SKM-1 treated with dmso at 0.1 percent for 144 hours (cell line): ENCODE data around the gene DIS3L.
A peak's percentile ranks its signal among the peaks of the same experiment; 100 is the strongest.
"Not testable (repeated sequence)": the region's sequence is repeated elsewhere in the genome, so short reads cannot be mapped to it uniquely, and the experiment has no call there.

Source experiments
- DNase-seq: peaks from one replicate; lab custom pipeline; 2025; ENCODE audit not compliant: unreplicated experiment; lab: John Stamatoyannopoulos, UW

The DIS3L gene

GRCh38 chr15:66308531-66308930 is 15.2 kb downstream of the DIS3L start:
- DNase-seq, result no peak

DNA sequence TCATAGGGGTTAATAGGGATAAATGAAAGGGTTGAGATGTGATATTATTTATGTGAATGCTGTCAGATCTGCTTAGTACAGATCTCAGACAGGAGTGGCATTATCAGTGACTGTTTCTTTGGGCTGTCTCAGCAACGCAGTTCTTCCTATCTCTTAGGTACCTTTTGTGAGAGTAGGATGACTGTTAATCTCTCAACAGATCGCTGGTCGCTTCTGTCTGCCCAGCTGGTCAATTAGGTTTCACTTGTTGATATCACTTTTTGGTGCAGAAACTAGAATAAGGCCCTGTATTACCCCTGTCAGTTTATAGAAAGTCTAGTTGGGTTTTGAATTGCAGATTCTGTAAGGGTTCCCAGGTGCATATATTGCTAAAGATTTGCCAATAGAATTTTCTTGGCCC is 16.5 kb downstream of the DIS3L start:
- no peak for DNase-seq

DNA sequence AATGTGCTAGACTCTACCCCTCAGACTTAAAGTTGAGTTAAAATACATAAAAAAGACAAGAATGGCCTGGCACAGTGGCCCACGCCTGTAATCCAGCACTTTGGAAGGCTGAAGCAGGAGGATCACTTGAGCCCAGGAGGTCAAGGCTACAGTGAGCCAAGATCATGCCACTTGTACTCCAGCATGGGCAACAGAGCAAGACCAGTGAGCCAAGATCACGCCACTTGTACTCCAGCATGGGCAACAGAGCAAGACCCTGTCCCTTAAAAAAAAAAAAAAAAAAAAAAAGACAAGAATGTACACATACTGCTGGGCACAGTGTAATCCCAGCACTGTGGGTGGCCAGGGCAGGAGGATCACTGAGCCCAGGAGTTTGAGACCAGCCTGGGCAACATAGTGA is 17.4 kb downstream of the DIS3L start:
- DNase-seq, result no peak

- DNase-seq, result no peak
Measured at GRCh38 chr15:66312144-66312543, 18.8 kb downstream of the DIS3L start.

- no peak for DNase-seq
Measured at GRCh38 chr15:66323312-66323928, 30.1 kb downstream of the DIS3L start.

DNA sequence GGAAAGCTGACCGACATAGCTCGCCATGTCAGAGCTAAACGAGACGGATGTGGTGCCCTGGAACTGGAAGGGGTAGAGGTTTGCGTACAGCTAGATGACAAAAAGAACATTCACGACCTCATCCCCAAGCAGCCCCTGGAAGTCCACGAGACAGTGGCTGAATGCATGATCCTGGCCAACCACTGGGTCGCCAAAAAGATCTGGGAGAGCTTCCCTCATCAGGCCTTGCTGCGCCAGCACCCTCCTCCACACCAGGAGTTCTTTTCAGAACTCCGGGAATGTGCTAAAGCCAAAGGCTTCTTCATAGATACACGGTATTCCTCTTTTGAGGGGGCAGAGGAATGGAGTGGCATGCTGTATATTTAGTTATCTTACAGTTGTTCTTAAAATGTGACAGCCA is 32.7 kb downstream of the DIS3L start:
- DNase-seq, result no peak

GRCh38 chr15:66327736-66328135 is 34.4 kb downstream of the DIS3L start:
- no peak for DNase-seq

GRCh38 chr15:66328771-66329170 is 35.4 kb downstream of the DIS3L start:
- no peak for DNase-seq

GRCh38 chr15:66348530-66348929 is 55.2 kb downstream of the DIS3L start:
- DNase-seq, result not testable (repeated sequence)

DNA sequence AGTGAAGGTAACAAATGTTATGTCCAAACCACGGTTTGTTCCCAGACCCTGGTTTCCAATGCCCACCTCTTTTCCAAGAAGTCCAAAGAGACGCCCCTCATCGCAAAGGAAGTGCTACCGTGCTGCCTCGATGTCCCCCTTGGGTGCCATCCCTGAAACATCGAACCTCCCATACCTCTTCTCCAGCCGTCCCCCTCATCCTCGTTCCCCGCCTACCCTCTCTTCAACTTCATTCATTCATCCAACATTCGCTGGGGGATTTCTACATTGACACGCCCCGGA is 62.6 kb downstream of the DIS3L start:
- DNase-seq, result no peak

GRCh38 chr15:66356359-66357236 is 63.2 kb downstream of the DIS3L start, which contains the start of gene TIPIN:
TSS of gene TIPIN (minus strand) at chr15:66356685. CDS start at chr15:66352947, 3,738 bp downstream.
- DNase-seq, result peak; percentile 97

- no peak for DNase-seq
Measured at GRCh38 chr15:66359740-66360139, 66.4 kb downstream of the DIS3L start.

DNA sequence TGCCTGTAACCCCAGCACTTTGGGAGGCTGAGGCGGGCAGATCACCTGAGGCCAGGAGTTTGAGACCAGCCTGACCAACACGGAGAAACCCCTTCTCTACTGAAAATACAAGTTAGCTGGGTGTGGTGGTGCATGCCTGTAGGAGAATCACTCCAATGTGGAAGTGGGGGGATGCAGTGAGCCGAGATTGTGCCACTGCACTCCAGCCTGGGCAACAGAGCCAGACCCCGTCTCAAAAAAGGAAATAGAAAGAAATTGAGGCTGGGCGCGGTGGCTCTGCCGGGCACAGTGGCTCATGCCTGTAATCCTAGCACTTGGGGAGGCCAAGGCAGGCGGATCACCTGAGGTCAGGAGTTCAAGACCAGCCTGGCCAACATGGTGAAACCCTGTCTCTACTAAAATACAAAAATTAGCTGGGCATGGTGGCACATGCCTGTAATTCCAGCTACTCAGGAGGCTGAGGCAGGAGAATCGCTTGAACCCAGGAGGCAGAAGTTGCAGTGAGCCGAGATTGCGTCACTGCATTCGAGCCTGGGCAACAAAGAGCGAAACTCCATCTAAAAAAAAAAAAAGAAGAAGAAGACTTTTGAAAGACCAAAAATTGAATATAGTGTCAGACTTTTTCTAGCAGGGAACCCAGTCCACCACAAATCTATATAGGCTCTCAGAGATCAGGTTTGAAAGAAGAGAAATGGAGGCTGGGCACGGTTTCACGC is 68.5 kb downstream of the DIS3L start:
- peak; percentile 45 for DNase-seq

GRCh38 chr15:66362776-66363175 is 69.4 kb downstream of the DIS3L start:
- DNase-seq, result no peak

- DNase-seq, result no peak
Measured at GRCh38 chr15:66364944-66365528, 71.7 kb downstream of the DIS3L start.

DNA sequence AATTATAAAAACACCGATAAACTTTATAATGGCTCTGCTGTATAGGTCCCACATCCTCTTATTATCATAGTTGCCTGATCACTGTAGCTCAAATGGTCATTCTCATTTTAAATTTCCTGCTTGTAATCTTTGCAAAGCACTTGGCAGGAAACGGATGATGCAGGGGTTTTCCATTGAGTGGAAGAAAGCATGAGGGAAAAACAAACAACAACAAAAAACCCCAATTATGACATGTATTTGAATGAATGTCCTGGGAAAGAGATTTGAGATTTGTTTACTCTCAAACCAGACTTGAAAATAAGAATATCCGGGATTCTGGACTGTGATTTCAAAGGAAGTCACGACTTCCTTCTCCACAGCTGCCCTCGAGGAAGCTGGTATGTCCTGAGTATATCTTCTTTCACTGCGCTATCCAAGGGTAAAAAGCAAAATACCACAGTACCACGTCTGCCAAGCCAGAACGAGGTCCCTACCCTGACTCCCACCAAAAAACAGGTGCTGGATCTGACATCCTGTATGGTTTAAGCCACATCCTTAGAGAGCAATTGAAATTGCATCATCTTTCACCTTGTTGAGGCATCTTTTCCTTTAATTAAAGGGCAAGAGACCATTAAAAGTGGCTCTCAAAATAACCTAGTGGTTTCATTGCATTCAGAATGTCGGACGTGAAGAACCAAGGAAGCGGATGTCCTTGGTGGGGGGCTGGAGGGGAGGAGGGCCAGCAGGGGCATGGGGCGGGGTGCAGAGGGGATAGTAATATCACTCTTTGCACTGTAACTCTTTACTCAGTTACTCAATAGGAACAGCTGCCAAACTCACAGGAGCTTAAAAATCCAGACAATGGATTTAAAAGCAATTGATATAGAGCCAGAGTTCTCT is 76.6 kb downstream of the DIS3L start:
- no peak for DNase-seq

DNA sequence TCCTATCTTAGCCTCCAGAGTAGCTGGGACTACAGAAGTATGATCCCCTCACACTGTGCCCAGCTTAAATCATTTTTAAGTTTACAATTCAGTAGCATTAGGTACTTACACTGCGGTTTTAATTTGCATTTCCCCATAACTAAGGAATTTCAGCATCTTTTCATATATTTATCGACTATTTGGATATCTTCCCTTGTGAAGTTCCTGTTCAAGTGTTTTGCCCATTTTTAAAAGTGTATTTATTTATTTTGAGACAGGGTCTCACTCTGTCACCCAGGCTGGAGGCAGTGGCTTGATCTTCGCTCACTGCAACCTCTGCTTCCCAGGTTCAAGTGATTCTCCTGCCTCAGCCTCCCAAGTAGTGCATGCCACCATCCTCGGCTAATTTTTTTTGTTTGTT is 80.8 kb downstream of the DIS3L start:
- no peak for DNase-seq

DNA sequence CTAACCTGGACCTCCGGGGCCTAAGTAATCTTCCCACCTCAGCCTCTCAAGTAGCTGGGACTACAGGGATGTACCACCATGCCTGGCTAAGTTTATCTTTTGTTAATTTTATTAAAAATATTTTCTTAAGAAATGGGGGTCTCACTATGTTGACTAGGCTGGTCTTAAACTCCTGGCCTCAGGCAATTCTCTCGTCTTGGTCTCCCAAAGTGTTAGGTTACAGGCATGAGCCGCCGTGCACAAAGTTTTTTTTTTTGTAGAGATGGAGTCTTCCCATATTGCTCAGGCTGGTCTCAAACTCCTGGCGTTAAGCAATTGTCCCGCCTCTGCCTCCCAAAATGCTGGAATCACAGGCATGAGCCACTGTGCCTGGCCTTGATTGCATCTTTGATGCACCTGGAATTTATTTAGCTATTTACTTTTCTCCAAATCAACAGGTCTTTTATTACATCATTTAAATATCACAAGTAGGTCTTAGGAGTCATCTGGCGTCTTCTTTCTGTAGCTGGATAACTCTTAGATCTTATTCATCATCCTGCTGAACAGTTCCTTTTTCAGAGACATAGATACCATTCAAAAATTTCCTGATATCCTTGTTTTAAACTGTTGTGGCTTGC is 85.6 kb downstream of the DIS3L start:
- DNase-seq, result no peak

DNA sequence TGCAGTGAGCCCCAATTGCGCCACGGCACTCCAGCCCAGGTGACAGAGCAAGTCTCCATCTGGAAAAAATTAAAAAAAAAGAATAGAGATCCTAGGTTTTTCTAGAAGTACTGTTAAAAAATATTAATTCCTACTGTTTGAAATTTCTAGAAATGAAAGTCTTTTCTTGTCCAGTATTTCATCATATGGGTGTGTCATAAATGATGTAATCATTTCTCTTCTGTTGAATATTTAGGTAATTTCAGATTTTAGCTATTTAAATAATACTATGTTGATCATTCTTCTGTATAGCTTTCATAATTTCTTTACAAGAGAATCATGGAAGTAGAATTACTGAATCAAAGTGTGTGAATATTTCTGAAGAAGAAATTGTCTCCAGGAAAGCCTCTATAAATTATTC is 88.0 kb downstream of the DIS3L start:
- DNase-seq, result not testable (repeated sequence)
